Activated naive CD4-positive, alpha-beta T cell treated with anti-CD3 and anti-CD28 coated beads, Interleukin-2, amount 10 ng/mL, durations not matched to agents 5 hours and 36 hours (primary cell): ENCODE data around the gene FAT2. TPM values are rescaled to one million over a fixed set of nuclear protein-coding genes. Genes with fewer than 3 reads are reported as not detected.

Experiments
- total RNA-seq, 2 experiments: library from RNA; stranded (reverse); gene quantifications; one replicate each; pipeline ENCODE4 v1.2.3, GENCODE V29; 2021

The FAT2 gene, protein sequence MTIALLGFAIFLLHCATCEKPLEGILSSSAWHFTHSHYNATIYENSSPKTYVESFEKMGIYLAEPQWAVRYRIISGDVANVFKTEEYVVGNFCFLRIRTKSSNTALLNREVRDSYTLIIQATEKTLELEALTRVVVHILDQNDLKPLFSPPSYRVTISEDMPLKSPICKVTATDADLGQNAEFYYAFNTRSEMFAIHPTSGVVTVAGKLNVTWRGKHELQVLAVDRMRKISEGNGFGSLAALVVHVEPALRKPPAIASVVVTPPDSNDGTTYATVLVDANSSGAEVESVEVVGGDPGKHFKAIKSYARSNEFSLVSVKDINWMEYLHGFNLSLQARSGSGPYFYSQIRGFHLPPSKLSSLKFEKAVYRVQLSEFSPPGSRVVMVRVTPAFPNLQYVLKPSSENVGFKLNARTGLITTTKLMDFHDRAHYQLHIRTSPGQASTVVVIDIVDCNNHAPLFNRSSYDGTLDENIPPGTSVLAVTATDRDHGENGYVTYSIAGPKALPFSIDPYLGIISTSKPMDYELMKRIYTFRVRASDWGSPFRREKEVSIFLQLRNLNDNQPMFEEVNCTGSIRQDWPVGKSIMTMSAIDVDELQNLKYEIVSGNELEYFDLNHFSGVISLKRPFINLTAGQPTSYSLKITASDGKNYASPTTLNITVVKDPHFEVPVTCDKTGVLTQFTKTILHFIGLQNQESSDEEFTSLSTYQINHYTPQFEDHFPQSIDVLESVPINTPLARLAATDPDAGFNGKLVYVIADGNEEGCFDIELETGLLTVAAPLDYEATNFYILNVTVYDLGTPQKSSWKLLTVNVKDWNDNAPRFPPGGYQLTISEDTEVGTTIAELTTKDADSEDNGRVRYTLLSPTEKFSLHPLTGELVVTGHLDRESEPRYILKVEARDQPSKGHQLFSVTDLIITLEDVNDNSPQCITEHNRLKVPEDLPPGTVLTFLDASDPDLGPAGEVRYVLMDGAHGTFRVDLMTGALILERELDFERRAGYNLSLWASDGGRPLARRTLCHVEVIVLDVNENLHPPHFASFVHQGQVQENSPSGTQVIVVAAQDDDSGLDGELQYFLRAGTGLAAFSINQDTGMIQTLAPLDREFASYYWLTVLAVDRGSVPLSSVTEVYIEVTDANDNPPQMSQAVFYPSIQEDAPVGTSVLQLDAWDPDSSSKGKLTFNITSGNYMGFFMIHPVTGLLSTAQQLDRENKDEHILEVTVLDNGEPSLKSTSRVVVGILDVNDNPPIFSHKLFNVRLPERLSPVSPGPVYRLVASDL (N-terminal part only)
- not detected for total RNA-seq

DNA sequence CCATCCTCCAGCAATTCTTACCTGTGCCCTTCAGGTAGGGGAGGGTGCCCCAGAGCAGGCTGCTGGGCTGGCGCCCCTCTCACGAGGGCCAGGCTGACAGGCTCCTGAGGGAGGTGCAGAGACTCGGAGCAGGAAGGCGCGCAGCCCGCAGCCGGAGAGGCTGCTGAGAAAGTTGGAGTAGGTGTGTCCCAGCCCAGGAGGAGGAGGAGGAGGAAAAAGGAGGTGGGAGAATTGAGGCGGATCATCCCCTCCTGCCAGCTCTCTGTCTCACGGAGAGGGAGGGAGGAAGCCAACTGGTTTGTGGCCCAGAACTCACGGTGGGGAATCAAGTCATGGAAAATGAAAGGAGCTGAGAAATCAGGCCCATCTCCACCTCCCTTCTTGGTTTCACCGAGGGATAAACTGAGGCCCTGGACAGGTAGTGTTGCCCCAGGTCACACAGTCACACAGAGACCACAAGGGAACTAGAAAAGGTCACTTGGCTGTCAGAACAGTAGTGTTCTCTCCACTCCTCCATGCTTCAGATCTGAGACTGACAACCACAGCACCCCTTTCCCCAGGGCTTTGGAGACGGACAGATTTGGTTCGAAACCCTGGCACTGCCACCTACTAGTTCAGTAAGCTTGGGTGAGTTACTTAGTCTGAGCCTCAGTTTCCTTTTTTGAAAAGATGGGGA is at the start of gene FAT2:
Gene FAT2, minus strand, starts transcription at position 188 of the 676 bp plus-strand sequence. CDS start 22,400 bp downstream, outside the sequence.

Other genes starting within 250 kb of the FAT2 start
- gene SLC36A2, start 243.8 kb downstream of the FAT2 start, total RNA-seq, result not detected
- gene SLC36A1, start 143.7 kb downstream of the FAT2 start, total RNA-seq, result 1 to 10 TPM; 5.6 to 5.7 TPM
- under 1 TPM in 1 of 2 experiments, not detected in 1; 0.89 TPM for gene SPARC, start 95.6 kb upstream of the FAT2 start, total RNA-seq
- gene ATOX1, start 167.3 kb upstream of the FAT2 start, total RNA-seq, result 10 to 100 TPM; 38.1 to 41.9 TPM
- gene G3BP1, start 180.6 kb upstream of the FAT2 start, total RNA-seq, result 100 to 1,000 TPM; 190 to 197 TPM